ENCODE measurements around the gene OR6A2. TPM values are rescaled to one million over a fixed set of nuclear protein-coding genes. Genes with fewer than 3 reads are reported as not detected.
A peak's percentile ranks its signal among the peaks of the same experiment; 100 is the strongest.

Gene OR6A2
- total and polyA plus RNA-seq, 9 of the 15 experiments (the other 6 are each of a cell fraction or from before 2014, with no cell fraction given): 0.04 to 0.69 (median 0.35) TPM; not detected in 2

GRCh38 chr11:6771926-6772893, 27.3 kb downstream of the OR6A2 start, which contains the start of gene OR2AG2:
TSS of gene OR2AG2 (minus strand) at chr11:6771976. CDS start at chr11:6768957, 3,019 bp downstream.
- Histone ChIP-seq H3K4me1 (replicated peaks in 1 of 2; ENCODE audit: control insufficient read depth in 2 of 2, insufficient read depth in 2 of 2, low read length in 2 of 2) (no peaks in the 10 kb centered on the region), H3K27me3 (ENCODE audit: control insufficient read depth in 2 of 2, insufficient read depth in 2 of 2, low read length in 2 of 2) (peaks cover 2 to 4% of the 10 kb centered on the region in 2 experiments; a peak in 2 of 5 replicates), H3K9me3 (replicated peaks; ENCODE audit: control insufficient read depth, insufficient read depth, low read depth, low read length) (no peaks in the 10 kb centered on the region), H2AFZ (ENCODE audit: low read depth, low read length) (no peak within 1 kb of the TSS), H3K4me2 (ENCODE audit: insufficient read depth, low read length) (no peak within 1 kb of the TSS), H3K27ac (ENCODE audit: extremely low read depth, low read depth, low read length) (no peak within 1 kb of the TSS), H3K9ac (ENCODE audit: insufficient read depth in 1 of 2, low read depth in 2 of 2, low read length in 2 of 2) (no peak within 1 kb of the TSS), H3K79me2 (ENCODE audit: control insufficient read depth, insufficient read depth, low read length) (no peaks in the 10 kb centered on the region), H3K36me3 (ENCODE audit: control insufficient read depth, insufficient read depth, low read length) (no peaks in the 10 kb centered on the region), H3K9me1 (ENCODE audit: control insufficient read depth, insufficient read depth, low read length) (no peaks in the 10 kb centered on the region), H3K4me3 (no peak within 1 kb of the TSS), H4K20me1 (replicated peaks; ENCODE audit: control insufficient read depth, insufficient read depth, low read length) (no peaks in the 10 kb centered on the region)
- intact Hi-C loops (cut with micrococcal nuclease): no loop called here
- ChIA-PET CTCF (ENCODE audit: low intra/inter-chr PET ratio) (no interaction called here), POLR2A (interaction anchor here (0.6 to 1.4 kb wide), 4 partner anchors 17 to 867 kb away, joined by 3 to 4 read pairs (median 3); no protein-coding TSS in a partner anchor)
- in situ Hi-C loops (cut with MboI): no loop called here
- FAIRE-seq (peak; percentile 15), ATAC-seq (peak; percentile 74; the same call in 2 of the 3 replicates), DNase-seq (ENCODE audit: extremely low read depth in 1 of 4, low spot score in 3 of 4) (peak in 1 of 4 experiments; percentile 11)
- no TSS peak for BruUV-seq (replicated peaks)
- 29% methylated on average over 4 of the region's 4 CpGs for WGBS (ENCODE audit: insufficient coverage, low coverage, missing lambda C conversion rate)
- TF ChIP-seq ZNF766 (CRISPR knock-in tag; conservative IDR thresholded peaks at IDR 0.05) (0 out of 2 replicates have a peak, but pooled peaks have one; percentile 34), ZNF165 (CRISPR knock-in tag; IDR thresholded peaks at IDR 0.05; ENCODE audit: borderline replicate concordance) (no peak), RB1 (IDR thresholded peaks at IDR 0.05; ENCODE audit: low read depth) (no peak), CCNT2 (IDR thresholded peaks at IDR 0.05; ENCODE audit: borderline replicate concordance, extremely low read depth, insufficient read length, low read depth, low read length) (no peak), HDAC1 (IDR thresholded peaks at IDR 0.05) (no peak), SPI1 (IDR thresholded peaks at IDR 0.05; ENCODE audit: borderline replicate concordance, low read depth, low read length) (peak; percentile 95), ZNF316 (IDR thresholded peaks at IDR 0.05) (peak; percentile 52; the same call in 1 of the 2 replicates), ZKSCAN1 (IDR thresholded peaks at IDR 0.05; ENCODE audit: low read depth, low read length) (no peak), ZNF277 (CRISPR knock-in tag; IDR thresholded peaks at IDR 0.05; ENCODE audit: borderline replicate concordance) (no peak), TRIM25 (IDR thresholded peaks at IDR 0.05; ENCODE audit: borderline replicate concordance) (no peak), SIRT6 (IDR thresholded peaks at IDR 0.05; ENCODE audit: low read depth, low read length) (no peak), MAFF (IDR thresholded peaks at IDR 0.05; ENCODE audit: low read length) (peak; percentile 50; the same call in 1 of the 2 replicates), PTTG1 (tag; IDR thresholded peaks at IDR 0.05; ENCODE audit: low read depth) (no peak), NR0B1 (IDR thresholded peaks at IDR 0.05; ENCODE audit: partially characterized antibody) (no peak), ZNF239 (CRISPR knock-in tag; IDR thresholded peaks at IDR 0.05) (no peak)
